GM21423 (cell line): ENCODE results near the gene OVCA2.

Source experiments
- ATAC-seq: cut with Tn5 transposase; IDR thresholded peaks from one replicate; pipeline ENCODE4 v1.9.1; 2021; ENCODE audit warnings: mild to moderate bottlenecking, moderate library complexity; ENCODE audit not compliant: unreplicated experiment

The OVCA2 gene

DNA sequence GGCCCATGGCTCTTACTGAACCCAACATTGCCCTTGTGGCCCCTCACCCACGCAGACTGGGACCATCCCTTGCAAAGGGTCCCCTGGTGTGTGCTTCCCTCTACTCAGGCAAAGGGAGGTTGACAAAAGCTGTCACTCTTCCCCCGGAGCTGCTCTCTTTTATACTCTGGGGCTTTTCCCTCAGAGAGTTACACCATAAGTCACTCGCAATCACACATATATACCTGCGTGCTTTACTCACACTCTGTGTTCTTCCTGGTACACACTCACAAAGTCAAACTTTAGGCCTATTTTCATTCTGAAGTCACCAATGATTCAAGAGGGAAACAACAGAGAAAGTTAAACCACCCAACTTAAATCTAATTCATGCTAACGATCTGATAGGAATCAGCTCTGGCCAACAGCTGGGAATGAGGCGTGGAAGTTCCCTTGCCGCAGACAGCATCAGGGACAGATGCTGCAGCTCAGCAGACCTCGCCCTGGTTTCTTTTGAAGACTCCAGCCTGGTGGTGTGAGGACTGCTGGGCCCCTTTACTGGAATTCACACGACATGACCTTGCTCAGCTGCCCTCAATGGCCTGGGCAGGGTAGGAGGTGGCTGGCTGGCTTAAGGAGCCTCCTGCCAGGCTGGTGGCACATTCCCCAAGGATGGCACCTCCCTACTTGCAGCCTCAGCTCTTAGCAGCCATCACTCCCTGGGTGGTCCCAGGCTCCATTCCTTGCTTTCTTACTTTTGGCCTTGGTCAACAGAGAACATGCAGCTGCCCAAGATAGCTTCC, 40.4 kb downstream of the OVCA2 start:
- no peak for ATAC-seq

DNA sequence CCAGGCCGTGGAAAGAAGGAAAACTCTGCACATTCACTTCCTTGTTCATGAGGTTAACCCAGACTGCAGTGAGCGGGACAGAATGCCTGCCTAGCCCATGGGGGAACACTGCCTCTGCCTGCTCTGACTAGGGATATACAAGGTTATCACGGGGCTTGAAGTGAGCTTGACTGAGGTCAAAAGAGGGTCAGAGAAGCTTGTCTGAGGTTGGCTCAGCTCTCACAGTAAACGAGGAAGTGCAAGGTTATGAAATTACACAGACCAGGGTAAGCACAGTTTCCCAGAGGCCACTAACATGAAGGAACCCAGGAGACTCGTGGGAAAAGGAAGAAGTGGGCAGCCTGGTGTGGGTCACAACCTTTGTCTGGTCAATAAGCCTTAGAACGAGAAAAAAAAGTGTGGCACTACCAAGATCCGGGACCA, 41.8 kb downstream of the OVCA2 start:
- no peak for ATAC-seq

DNA sequence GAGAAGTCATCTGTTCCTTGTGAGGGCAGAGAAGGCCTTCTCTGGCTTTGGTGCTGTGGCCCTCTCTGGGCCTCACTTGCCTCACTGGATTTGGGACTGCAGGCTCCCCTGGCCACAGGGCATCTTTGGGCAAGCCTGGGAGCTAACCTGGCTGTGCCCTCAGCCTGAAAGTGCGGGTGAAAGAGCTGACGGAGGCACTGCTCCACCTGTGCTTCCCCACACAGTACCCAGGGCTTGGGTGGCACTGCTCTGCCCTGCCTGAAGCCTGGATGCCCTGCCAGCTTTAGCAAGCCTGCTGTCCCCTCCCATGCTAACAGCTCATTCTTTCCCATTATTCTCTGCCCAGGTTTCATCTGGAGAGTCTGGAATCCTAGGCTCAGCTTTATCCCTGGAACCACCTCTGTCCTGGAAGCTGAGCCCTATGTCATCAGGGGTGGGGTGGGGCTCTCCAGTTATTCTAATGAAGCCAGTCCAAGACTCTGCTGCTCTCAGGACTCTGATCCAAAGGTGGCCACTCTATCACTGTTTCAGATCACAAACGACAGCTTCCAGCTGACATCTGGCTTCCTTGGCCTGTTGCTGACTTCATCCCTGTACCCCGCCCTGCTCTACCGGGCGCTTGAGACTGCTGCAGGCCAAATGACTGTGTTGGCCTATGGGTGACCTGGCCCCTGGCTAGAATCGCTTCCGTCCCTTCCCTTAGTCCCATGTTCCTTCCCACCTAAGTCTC, 42.4 kb downstream of the OVCA2 start:
- ATAC-seq, result no peak

DNA sequence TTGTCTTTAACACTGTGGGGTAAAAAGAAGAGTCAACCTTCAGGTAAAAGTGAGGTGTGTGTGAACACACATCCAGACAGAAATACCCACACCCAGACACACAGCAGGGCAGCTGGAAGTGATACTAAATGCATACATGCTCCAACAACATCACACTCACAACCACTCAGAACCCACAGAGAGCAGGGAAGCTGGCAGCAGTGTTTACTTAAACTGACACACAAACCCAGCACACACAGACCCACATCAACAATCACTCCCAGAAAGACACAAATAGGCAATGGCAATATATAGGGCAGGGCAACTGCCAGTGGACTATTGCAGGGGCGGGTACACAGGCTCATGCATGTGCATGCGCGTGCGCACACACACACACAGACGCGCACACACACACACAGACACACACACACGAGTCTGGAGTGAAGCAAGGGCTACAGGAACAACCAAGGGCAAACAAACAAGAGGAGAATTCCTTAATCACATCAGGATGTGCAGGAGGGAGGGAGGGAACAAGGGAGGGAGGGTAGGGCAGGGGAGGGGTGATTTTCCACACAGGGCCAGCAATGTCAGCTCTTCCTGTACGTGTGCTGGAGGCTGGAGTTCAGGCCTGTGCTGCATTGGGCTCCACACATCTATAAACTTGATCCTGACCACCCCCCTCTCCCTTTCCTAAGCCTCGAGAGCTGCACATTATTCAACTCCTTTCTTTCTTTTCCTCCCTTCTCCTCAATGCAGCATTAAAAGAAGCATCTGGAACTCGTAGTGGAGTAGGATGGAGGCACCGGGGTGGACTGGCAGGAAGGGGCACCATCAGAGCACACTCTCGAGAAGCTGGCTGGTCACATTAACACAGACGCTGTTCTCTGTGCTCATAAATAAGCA, 43.2 kb downstream of the OVCA2 start:
- ATAC-seq, result no peak

DNA sequence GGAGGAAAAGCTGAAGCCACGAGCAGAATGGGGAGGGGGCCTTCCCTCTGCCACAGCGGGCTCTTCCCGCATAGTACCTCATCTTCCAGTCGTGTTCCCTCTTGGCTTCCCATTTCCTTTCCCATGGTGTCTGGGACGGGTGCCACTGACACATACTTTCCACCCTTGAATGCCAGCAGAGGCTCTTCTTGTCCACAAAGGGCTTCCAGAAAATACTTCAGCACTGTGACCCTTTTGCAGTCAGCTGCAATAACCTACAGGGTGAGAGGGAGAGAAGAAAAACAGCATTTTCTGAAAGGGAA, 43.8 kb downstream of the OVCA2 start:
- no peak for ATAC-seq

DNA sequence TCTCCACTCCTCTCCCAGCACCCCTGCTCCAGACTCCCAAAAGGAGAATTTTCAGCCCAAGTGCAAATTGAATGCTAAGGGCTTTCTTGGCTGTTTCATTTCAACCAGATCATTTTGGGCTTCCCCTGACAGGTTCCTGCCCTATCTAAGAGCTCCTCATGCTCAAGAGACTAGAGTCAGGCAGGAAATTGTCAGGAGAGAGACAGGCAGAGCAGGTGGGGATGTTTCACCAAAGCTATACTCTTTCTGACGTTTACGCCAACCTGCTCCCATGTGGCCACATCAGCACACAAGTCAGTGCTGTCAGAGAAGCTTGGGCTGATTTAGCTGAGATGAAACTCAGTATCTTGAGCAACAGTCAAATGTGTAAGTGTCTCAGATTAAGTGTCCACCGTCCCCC, 44.5 kb downstream of the OVCA2 start:
- ATAC-seq, result no peak

DNA sequence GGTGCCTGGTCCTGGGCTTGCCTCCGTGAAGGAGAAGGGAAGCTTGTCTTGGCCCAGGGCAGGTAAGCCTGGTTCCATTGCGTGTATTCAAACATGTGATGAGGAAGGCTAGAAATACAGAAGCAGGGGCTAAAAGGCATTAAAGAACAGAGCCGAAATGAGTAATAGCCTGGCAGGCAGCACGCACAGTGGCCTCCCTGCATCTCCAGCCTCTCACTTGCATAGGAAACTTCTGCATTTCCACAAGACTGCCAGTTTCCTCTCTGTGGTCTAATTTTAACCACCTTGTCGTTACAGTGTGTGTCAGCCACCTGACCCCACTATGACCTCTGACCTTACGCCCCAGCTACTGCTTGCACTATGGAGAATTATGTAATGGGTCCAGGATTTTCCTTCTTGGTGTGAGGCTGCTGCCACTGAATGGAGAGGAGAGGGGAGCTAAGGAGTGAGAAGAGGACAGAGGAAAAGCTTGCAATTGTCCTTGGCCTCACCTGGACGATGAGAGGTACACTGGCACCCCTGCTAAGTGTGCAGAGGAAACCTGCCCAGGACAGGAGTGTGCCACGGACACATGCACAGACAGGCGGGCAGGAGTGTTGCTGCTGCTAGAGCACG, 45.9 kb downstream of the OVCA2 start:
- peak; percentile 41 for ATAC-seq

DNA sequence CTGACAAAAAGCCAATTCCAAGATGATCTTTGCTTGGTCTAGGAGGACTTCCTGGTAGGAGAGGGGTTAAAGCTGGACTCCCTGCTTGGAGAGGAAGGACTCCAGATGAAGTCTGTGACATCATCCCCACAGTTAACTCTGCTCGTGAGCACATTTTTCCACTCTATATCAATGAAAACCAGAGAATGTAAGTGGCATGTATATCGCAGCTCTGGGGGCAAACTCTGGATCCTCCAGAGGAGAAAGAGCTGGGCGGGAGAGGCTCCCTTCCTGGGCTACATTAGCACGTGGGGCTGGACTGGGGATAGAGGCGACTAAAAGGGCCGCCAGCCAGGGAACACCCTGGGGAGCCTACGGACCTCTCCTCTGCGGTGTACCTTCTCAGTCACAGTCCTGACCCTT, 47.2 kb downstream of the OVCA2 start:
- peak; percentile 23 for ATAC-seq

DNA sequence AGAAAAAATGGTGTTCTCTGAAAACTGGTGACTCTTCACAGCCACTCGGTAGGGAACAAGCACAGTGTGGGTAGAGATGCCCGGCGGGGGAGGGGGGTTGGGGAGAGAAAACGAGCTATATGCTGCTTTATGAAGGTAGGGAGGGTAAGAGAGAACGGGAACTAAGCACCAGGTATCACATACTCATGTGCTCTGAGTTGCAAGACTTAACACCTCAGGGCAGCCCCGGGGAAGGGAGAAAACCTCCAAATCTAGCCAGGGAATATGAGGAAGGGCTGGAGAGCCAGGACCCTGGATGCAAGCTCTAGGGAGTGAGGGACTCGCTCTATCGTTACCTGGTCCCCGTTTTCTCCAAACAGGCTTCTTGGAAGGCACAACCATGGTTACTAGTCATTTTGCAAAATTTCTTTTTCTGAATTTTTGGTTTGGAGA, 48.4 kb downstream of the OVCA2 start:
- no peak for ATAC-seq

DNA sequence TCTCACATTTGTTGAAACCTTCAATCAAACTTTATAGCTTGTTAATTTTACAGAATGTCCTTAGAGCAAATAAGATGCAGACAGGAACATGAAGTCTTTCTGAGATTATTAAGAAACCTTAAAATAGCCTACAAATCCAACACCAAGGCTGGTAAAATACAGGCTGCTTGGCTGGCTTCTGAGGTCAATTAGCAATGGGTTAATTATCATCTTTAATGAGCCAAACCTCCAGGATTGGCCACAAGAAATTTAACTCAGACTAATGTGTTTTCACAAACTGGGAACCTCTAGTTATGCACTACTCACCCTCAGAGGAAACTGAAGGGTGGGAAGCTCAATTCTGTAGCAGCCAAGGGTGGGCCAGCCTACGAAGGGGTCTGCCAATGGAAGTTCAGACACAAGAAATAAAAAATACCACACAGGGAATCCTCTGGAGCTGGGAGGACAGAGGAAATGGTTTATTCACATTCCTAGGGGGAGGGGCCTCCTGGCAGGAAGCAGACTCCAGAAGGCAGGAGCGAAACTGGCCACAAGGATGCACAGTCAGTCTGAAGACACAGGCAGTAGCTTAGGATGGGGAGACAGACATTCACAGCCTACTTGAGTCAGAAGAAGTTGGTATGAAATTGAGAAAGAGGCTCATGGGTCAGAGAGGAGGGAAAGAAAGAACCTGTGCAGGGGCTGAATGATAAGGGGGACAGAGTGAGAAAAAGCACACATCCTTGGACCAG, 49.1 kb downstream of the OVCA2 start:
- no peak for ATAC-seq

DNA sequence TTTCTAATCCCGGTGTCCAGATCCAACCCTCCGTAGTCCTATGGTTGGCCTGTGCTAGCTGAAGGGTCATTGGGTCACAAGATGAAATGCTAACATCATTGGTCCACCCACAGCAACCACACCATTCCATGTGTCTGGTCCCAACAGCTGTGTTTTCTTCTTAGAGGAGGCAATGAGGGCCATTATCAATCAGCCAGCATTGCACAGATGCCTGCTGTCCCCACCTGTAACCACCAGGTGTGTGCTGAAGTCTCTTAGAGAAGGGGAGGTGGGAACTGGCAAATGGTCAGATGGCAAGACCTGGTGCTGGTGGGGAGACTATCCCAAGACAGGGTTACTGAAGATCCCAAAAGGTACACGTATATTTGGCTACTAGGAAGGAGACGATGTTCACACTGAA, 50.4 kb downstream of the OVCA2 start:
- no peak for ATAC-seq
